Measurements from ENCODE around the gene PAFAH1B1. TPM values are rescaled to one million over a fixed set of nuclear protein-coding genes. Genes with fewer than 3 reads are reported as not detected.

PAFAH1B1 gene
- total and polyA plus RNA-seq, 11 donors = 32.6 to 154 (median 118) TPM

GRCh38 chr17:2721603-2722002 is 128.1 kb downstream of the PAFAH1B1 start:
- WGBS, 4 donors = 67 to 76% (median 68%) methylated on average over 4 of the region's 4 CpGs
- no peaks in the 10 kb centered on the region for H3K9me3 ChIP-seq
- peaks cover 0 to 5% (median 0%) of the 10 kb centered on the region in 9 donors for H3K36me3 ChIP-seq
- DNase-seq (no peak), ATAC-seq (no peak)
- TF ChIP-seq POLR2A (IDR thresholded peaks at IDR 0.05) (no peak), CTCF (IDR thresholded peaks at IDR 0.05) (no peak)
- H3K4me1 ChIP-seq = peaks cover 0 to 19% (median 4%) of the 10 kb centered on the region in 12 donors
- H3K27me3 ChIP-seq = peaks cover 0 to 15% (median 0%) of the 10 kb centered on the region in 9 donors
- no peak overlapping the region for H3K4me3 ChIP-seq
- H3K27ac ChIP-seq = no peak overlapping the region
- intact Hi-C loops (cut with DNase I) = no loop called here

- Histone ChIP-seq H3K36me3 (peaks cover 0 to 5% (median 0%) of the 10 kb centered on the region in 9 donors), H3K9me3 (no peaks in the 10 kb centered on the region), H3K27me3 (peaks cover 0 to 15% (median 0%) of the 10 kb centered on the region in 9 donors), H3K4me3 (no peak overlapping the region), H3K4me1 (peaks cover 0 to 19% (median 4%) of the 10 kb centered on the region in 12 donors), H3K27ac (no peak overlapping the region)
- 51 to 74% (median 68%) methylated on average over 6 to 10 of the region's 10 CpGs for WGBS, 4 donors
- TF ChIP-seq CTCF (IDR thresholded peaks at IDR 0.05) (no peak), POLR2A (IDR thresholded peaks at IDR 0.05) (no peak)
- no peak for ATAC-seq
- intact Hi-C loops (cut with DNase I) = no loop called here
- no peak for DNase-seq
These were observed 129.2 kb downstream of the PAFAH1B1 start for GRCh38 chr17:2722611-2723010.

GRCh38 chr17:2723505-2723996 is 130.1 kb downstream of the PAFAH1B1 start:
- Histone ChIP-seq H3K4me1 (peaks cover 0 to 19% (median 4%) of the 10 kb centered on the region in 12 donors), H3K4me3 (peak overlapping the region; percentile 20 to 58 (median 50)), H3K36me3 (peaks cover 0 to 5% (median 0%) of the 10 kb centered on the region in 9 donors), H3K27me3 (peaks cover 0 to 15% (median 0%) of the 10 kb centered on the region in 9 donors), H3K27ac (peak overlapping the region in 11 of 12 donors; percentile 33 to 83 (median 77)), H3K9me3 (no peaks in the 10 kb centered on the region)
- 10 to 33% (median 22%) methylated on average over 11 to 18 of the region's 18 CpGs for WGBS, 4 donors
- intact Hi-C loops (cut with DNase I) = no loop called here
- ATAC-seq = peak; percentile 19 to 57 (median 35)
- no peak for DNase-seq
- TF ChIP-seq CTCF (IDR thresholded peaks at IDR 0.05) (no peak), POLR2A (IDR thresholded peaks at IDR 0.05) (no peak)

- ATAC-seq = peak; percentile 38 to 60 (median 43)
- H3K9me3 ChIP-seq = no peaks in the 10 kb centered on the region
- intact Hi-C loops (cut with DNase I) = no loop called here
- peaks cover 0 to 5% (median 0%) of the 10 kb centered on the region in 9 donors for H3K36me3 ChIP-seq
- H3K4me1 ChIP-seq = peaks cover 0 to 19% (median 4%) of the 10 kb centered on the region in 12 donors
- H3K4me3 ChIP-seq = peak overlapping the region; percentile 20 to 58 (median 50)
- peaks cover 0 to 15% (median 0%) of the 10 kb centered on the region in 9 donors for H3K27me3 ChIP-seq
- TF ChIP-seq POLR2A (IDR thresholded peaks at IDR 0.05) = peak in 1 of 2 donors; percentile 39
- no peak for TF ChIP-seq CTCF (IDR thresholded peaks at IDR 0.05)
- peak in 4 of 5 donors; percentile 48 to 78 (median 60) for DNase-seq
- 2 to 3% (median 2%) methylated on average over 66 to 98 of the region's 98 CpGs for WGBS, 4 donors
- H3K27ac ChIP-seq = peak overlapping the region; percentile 20 to 83 (median 76)
These were observed 130.7 kb downstream of the PAFAH1B1 start for GRCh38 chr17:2723997-2724783.

All from heart left ventricle (tissue), 16 donors.